Measurements from ENCODE around the gene PEPD. TPM values are rescaled to one million over a fixed set of nuclear protein-coding genes. Genes with fewer than 3 reads are reported as not detected.
"Not testable (repeated sequence)": the region's sequence is repeated elsewhere in the genome, so short reads cannot be mapped to it uniquely, and the experiment has no call there.

PEPD gene
- total RNA-seq, 2 experiments from 2014 or later = 26.9 to 37.4 TPM

DNA sequence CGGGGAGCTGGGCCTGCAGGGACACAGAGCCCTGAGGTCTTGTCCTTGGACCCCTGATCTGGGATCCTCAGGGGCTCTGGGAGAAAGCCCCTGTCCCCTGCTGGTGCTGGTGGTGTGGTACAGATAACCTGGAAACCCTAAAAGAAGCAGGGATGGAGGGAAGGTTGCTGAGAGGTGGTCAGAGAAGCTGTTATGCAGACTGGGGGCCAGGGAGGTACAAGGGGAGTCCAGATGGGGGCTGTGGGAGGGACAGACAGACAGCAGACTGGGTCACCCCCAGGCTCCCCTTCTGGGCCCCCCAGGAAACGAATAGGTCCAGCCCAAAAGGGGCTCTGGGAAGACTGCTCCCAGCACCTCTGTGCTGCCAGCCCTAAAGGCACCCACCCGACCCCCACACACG lies 34.7 kb upstream of the PEPD start:
- Mint-ChIP-seq H3K36me3 (ENCODE audit: low read depth) (no peaks in the 10 kb centered on the region), H3K4me3 (no peak overlapping the region), H3K9me3 (ENCODE audit: low read depth) (no peaks in the 10 kb centered on the region), H3K27me3 (no peaks in the 10 kb centered on the region), H3K4me1 (no peaks in the 10 kb centered on the region), H3K27ac (no peak overlapping the region)
- ChIA-PET POLR2A (no interaction called here), CTCF (no interaction called here)
- intact Hi-C loops (cut with DNase I, micrococcal nuclease) = no loop called here
- DNase-seq = no peak
- no peak for ATAC-seq

DNA sequence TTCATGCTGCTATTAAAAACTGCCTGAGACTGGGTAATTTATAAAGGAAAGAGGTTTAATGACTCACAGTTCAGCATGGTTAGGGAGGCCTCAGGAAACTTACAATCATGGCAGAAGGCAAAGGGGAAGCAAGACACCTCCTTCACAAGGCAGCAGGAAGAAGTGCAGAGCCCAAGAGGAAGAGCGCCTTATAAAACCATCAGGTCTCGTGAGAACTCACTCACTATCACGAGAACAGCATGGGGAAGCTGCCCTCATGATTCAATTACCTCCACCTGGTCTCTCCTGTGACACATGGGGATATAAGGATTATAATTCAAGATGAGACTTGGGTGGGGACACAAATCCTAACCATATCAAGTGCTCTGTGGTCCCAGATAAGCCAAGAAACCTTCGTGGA lies 34.1 kb upstream of the PEPD start:
- H3K4me1 Mint-ChIP-seq; POLR2A ChIA-PET; H3K27ac Mint-ChIP-seq; H3K9me3 Mint-ChIP-seq (ENCODE audit: low read depth); intact Hi-C loops (cut with DNase I, micrococcal nuclease); DNase-seq; H3K27me3 Mint-ChIP-seq; ATAC-seq; H3K4me3 Mint-ChIP-seq; H3K36me3 Mint-ChIP-seq (ENCODE audit: low read depth); CTCF ChIA-PET: not testable (repeated sequence)

DNA sequence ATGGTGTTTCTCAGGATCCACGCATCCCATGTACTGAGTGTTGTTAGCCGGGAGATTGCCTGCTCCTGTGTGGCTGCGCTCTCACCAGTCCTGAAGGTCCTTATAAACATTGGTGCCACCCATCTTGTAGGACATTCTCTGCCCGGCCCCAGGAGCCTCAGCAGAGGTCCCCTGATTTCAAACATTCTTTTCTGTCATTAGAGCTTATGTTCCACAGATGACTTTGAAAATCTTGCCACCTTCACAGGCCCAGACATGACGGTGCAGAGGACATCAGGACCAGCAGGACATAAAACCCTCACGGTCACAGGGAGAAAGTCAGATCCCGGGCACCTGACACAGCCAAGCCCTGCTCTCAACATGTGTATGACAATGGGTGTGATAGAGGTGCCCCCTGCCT lies 33.2 kb upstream of the PEPD start:
- ChIA-PET POLR2A (no interaction called here), CTCF (no interaction called here)
- H3K36me3 Mint-ChIP-seq (ENCODE audit: low read depth) = no peaks in the 10 kb centered on the region

DNA sequence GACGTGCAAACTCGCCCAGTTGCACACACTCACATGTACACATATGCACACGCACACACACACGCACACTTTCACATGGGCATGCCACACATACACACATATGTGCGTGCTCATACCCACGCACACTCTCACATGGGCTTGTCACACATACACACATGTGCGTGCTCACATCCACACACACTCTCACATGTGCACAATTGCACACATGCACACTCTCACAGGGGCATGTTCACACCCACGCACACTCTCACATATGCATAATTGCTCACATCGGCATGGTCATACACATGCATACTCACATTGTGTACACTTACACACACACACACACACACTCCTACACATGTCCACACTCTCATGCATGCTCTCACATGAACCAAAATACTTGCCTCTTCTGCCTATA lies 32.8 kb upstream of the PEPD start:
- Mint-ChIP-seq H3K9me3 (ENCODE audit: low read depth) (no peaks in the 10 kb centered on the region), H3K4me3 (no peak overlapping the region), H3K36me3 (ENCODE audit: low read depth) (no peaks in the 10 kb centered on the region), H3K4me1 (no peaks in the 10 kb centered on the region), H3K27ac (no peak overlapping the region), H3K27me3 (no peaks in the 10 kb centered on the region)
- POLR2A ChIA-PET = no interaction called here
- DNase-seq = no peak
- ATAC-seq = no peak
- intact Hi-C loops (cut with DNase I, micrococcal nuclease) = no loop called here
- CTCF ChIA-PET = no interaction called here

More for the DNA sequence above, 33.2 kb upstream of the PEPD start:
- H3K4me1 Mint-ChIP-seq = no peaks in the 10 kb centered on the region
- ATAC-seq (no peak), DNase-seq (no peak)
- H3K4me3 Mint-ChIP-seq = no peak overlapping the region
- no peak overlapping the region for H3K27ac Mint-ChIP-seq
- H3K9me3 Mint-ChIP-seq (ENCODE audit: low read depth) = no peaks in the 10 kb centered on the region
- H3K27me3 Mint-ChIP-seq = no peaks in the 10 kb centered on the region
- intact Hi-C loops (cut with DNase I, micrococcal nuclease) = no loop called here

DNA sequence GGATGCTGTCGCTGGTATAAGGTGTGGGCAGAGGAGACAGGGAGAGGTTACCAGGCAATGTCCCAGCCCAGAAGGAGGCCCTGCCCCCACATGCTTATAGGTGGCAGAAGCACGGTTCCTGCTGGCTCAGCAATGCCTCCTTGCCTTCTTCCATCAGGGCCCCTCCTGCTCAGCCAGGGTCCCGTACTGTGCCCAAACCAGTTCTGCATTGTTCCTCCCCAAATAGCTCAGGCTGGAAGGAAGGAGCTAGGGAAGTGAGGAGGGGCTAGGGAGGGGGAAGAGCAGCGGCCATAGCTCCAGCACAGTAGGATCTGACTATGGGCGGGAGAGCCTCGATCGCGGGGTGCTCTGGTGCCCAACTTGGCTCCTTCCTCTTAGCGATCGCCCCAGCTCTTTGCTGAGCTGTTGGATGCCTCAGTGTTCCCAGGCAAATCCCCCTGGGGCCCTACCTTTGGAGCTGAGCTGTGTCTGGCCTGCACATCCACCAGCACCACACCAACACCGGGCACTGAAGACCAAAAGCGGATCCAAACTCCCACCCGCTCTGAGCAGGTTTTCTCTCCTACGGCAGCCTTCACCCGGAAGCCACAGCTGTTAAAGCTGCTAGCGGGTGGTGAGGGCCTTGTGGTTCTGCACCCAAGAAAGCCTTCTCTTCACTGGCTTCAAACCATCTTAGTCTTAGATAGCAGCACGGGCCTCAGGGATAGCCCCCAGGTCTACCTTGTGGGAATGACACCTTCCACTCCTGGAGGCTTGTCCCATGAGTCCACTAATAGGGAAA lies 32.1 kb upstream of the PEPD start:
- H3K9me3 Mint-ChIP-seq (ENCODE audit: low read depth) = no peaks in the 10 kb centered on the region
- CTCF ChIA-PET = no interaction called here
- POLR2A ChIA-PET = no interaction called here

DNA sequence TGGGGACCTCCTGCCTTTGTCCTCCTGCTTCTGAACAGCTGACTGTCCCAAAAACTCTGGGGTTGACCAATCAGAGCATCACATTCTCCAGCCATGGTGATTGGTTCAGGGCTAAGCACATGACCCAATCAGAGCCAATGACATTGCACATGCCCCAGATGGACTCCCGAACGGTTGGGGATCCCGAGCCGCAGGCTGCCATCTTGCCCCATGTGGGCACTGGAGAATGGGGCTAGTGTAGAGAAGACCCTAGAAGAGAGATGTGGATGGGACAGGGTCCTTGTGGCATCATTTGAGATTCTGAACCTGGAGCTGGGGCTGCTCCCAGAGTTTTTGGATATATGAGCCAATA lies 31.3 kb upstream of the PEPD start:
- DNase-seq (no peak), ATAC-seq (no peak)
- Mint-ChIP-seq H3K36me3 (ENCODE audit: low read depth) (no peaks in the 10 kb centered on the region), H3K4me3 (no peak overlapping the region), H3K9me3 (ENCODE audit: low read depth) (no peaks in the 10 kb centered on the region), H3K4me1 (no peaks in the 10 kb centered on the region), H3K27me3 (no peaks in the 10 kb centered on the region), H3K27ac (no peak overlapping the region)
- intact Hi-C loops (cut with DNase I, micrococcal nuclease) = no loop called here
- CTCF ChIA-PET = no interaction called here
- POLR2A ChIA-PET = no interaction called here

More for the DNA sequence above, 32.1 kb upstream of the PEPD start:
- no peak overlapping the region for H3K4me3 Mint-ChIP-seq
- intact Hi-C loops (cut with DNase I, micrococcal nuclease) = no loop called here
- H3K4me1 Mint-ChIP-seq = no peaks in the 10 kb centered on the region
- ATAC-seq = no peak
- H3K36me3 Mint-ChIP-seq (ENCODE audit: low read depth) = no peaks in the 10 kb centered on the region
- DNase-seq = no peak
- no peak overlapping the region for H3K27ac Mint-ChIP-seq
- no peaks in the 10 kb centered on the region for H3K27me3 Mint-ChIP-seq

DNA sequence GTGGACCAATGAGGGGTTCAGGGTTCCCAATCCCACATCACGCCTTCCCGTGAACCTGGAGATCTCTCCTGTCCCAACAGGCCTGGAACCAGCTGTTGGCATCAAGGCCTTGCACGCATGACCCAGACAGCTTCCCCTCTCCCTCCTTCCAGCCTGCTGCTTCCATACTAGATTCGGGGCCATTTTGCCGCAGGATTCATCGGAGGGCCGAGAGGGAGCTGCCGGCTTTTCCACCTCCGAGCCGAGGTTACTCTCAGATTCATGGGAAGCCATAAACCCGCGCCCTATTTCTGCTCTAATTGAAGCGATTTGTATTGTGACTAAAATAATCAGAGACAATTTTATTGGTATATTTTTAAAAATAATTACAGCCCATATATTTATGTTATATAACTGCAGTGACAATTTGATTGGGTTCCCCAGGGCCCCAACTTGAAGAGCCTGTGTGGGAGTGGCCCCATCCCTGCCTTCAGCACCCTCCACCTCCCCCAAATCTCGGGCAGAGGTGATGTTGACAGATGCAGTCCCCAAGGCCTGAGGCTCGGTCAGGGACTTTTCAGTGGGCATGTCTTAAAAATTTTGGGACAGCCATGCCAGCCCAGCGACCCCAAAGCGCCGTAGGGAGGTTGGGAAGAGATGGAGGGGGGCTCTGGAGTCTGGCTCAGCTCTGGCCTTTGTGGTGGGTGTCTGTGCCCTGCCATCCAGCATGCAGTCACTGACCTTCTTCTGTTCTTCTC lies 30.8 kb upstream of the PEPD start:
- H3K4me3 Mint-ChIP-seq = no peak overlapping the region
- ChIA-PET POLR2A (no interaction called here), CTCF (no interaction called here)
- H3K27me3 Mint-ChIP-seq = no peaks in the 10 kb centered on the region
- H3K9me3 Mint-ChIP-seq (ENCODE audit: low read depth) = no peaks in the 10 kb centered on the region
- ATAC-seq = no peak
- no peak for DNase-seq
- H3K4me1 Mint-ChIP-seq = no peaks in the 10 kb centered on the region
- no peak overlapping the region for H3K27ac Mint-ChIP-seq
- intact Hi-C loops (cut with DNase I, micrococcal nuclease) = no loop called here
- H3K36me3 Mint-ChIP-seq (ENCODE audit: low read depth) = no peaks in the 10 kb centered on the region

DNA sequence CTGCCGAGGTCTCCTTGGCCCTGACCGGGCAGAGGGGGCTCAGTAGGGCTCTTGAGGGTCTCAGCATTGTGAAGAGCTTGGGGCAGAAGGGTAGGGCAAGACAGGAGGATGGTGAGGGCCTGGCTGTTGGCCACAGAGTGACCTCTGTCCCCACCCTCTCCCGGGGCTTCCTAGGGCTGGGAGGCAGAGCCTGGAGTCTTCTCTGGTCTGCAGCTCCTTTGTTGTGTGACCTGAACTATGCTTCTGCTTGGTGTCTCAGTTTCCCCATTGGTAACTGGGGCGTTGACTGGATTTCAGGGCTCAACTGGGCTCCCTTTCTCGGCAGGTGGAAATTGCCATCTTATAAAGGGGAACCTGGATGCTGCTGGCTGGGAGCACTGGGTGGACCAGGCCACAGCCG lies 30.1 kb upstream of the PEPD start:
- intact Hi-C loops (cut with DNase I, micrococcal nuclease) = no loop called here
- Mint-ChIP-seq H3K27ac (no peak overlapping the region), H3K9me3 (ENCODE audit: low read depth) (no peaks in the 10 kb centered on the region), H3K4me3 (no peak overlapping the region), H3K27me3 (no peaks in the 10 kb centered on the region), H3K4me1 (no peaks in the 10 kb centered on the region), H3K36me3 (ENCODE audit: low read depth) (no peaks in the 10 kb centered on the region)
- ChIA-PET CTCF (no interaction called here), POLR2A (no interaction called here)
- no peak for ATAC-seq
- DNase-seq = no peak

DNA sequence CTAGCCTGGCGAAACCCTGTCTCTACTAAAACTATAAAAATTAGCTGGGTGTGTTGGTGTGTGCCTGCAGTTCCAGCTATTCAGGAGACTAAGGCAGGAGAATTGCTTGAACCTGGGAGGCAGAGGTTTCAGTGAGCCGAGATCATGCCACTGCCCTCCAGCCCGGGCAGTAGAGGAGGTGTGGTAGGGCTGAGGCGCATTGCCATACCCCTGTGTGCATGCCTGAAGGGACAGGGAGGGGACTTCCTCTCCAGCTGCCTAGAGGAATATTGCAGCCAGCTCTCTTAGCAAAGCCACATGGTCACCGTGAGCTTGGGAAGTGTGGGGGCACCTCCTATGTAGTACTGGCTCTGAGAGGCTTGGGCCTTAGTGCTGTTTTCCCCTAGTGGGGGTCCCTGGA lies 29.2 kb upstream of the PEPD start:
- ChIA-PET POLR2A (no interaction called here), CTCF (interaction anchor here (0.8 kb wide), 1 partner anchor 304 kb away, joined by 3 read pairs; no protein-coding TSS in a partner anchor)
- Mint-ChIP-seq H3K27ac (no peak overlapping the region), H3K9me3 (ENCODE audit: low read depth) (no peaks in the 10 kb centered on the region), H3K4me3 (no peak overlapping the region), H3K27me3 (no peaks in the 10 kb centered on the region), H3K36me3 (ENCODE audit: low read depth) (no peaks in the 10 kb centered on the region), H3K4me1 (no peaks in the 10 kb centered on the region)
- intact Hi-C loops (cut with DNase I, micrococcal nuclease) = no loop called here
- DNase-seq = no peak
- ATAC-seq = no peak

DNA sequence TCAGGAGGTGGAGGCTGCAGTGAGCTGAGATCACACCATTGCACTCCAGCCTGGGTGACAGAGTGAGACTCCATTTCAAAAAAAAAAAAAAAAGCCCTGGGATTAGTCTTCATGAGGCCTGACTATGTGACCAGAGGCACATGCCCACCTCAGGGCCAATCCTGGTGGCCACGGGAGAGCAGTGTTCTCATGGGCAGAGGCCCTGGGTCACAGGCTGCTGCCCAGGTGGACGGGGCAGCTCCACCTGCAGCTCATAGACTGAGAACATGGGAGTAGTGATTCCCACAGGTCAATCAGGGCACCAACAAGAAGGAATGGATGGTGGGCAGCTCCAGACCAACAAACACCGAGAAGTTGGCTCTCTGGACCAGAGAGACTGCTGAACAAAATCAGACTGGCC lies 26.1 kb upstream of the PEPD start:
- no peak for ATAC-seq
- H3K4me1 Mint-ChIP-seq = no peaks in the 10 kb centered on the region
- no peak for DNase-seq
- no peak overlapping the region for H3K4me3 Mint-ChIP-seq
- ChIA-PET POLR2A (no interaction called here), CTCF (no interaction called here)
- H3K27ac Mint-ChIP-seq = no peak overlapping the region
- no peaks in the 10 kb centered on the region for H3K36me3 Mint-ChIP-seq (ENCODE audit: low read depth)
- intact Hi-C loops (cut with DNase I, micrococcal nuclease) = no loop called here
- H3K27me3 Mint-ChIP-seq = peaks cover 6% of the 10 kb centered on the region
- H3K9me3 Mint-ChIP-seq (ENCODE audit: low read depth) = no peaks in the 10 kb centered on the region

DNA sequence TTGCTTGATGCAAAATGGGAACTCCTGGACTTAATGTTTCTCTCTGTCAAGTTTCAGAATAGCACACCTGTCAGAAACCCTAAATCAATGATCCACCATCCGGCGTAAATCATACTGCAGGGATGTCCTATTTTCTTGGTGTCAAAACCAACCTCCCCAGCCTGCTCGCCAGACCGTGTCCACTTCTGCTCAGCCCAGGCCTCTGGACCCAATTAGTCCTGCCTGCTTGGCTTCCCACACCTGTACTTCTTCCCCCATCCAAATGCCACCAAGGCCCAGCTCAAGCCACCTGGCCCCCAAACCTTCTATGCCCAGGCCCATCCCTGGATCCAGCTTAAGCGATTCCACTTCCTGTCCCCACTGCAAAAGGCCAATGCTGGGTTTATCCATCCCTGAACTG lies 25.1 kb upstream of the PEPD start:
- intact Hi-C loops (cut with DNase I, micrococcal nuclease) = no loop called here

DNA sequence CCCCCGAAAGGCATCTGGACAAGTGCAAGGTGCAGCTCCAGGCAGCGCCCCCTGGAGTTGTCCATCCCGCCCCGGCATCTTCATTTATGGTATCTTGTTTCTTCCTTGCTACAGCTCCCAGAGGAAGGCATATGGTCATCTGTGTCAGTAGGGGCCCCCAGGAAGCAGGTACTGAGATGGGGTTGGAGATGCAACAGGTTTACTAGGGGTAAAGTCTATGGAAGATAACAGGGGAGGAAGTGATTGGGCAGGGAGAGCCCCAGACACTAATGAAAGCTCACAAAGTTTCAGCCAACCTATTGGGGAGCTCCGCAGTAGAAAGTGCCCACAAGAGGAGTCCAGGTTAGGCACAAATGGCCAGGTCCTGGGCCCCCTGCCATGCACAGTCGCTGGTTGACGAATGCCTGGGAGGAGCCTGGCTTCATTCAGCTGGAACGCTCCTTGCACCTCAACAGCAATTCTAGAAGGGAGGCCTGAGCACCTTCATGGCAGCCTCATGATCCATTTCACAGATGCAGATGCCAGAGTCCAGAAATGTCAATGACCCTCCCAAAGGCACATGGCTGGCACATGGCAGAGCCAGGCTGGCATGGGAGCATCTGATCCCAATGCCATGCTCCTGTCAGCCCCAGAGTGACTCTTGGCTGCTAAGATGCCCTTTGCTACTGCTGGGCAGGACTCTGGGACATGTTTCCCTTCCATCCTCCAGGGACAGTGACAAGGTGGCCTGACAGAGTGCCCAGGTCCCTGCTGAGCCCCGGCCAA lies 23.8 kb upstream of the PEPD start:
- H3K9me3 Mint-ChIP-seq (ENCODE audit: low read depth) = no peaks in the 10 kb centered on the region
- no peak for ATAC-seq
- ChIA-PET POLR2A (no interaction called here), CTCF (interaction anchor here (0.6 kb wide), 2 partner anchors 177 to 1208 kb away, joined by 3 to 5 read pairs; no protein-coding TSS in a partner anchor)
- no peak for DNase-seq
- intact Hi-C loops (cut with DNase I, micrococcal nuclease) = no loop called here
- no peaks in the 10 kb centered on the region for H3K4me1 Mint-ChIP-seq
- H3K4me3 Mint-ChIP-seq = no peak overlapping the region
- no peak overlapping the region for H3K27ac Mint-ChIP-seq
- H3K27me3 Mint-ChIP-seq = peaks cover 14% of the 10 kb centered on the region
- no peaks in the 10 kb centered on the region for H3K36me3 Mint-ChIP-seq (ENCODE audit: low read depth)

More for the DNA sequence above, 25.1 kb upstream of the PEPD start:
- ATAC-seq (no peak), DNase-seq (no peak)
- Mint-ChIP-seq H3K27me3 (peaks cover 10% of the 10 kb centered on the region), H3K27ac (no peak overlapping the region), H3K36me3 (ENCODE audit: low read depth) (no peaks in the 10 kb centered on the region), H3K4me3 (no peak overlapping the region), H3K4me1 (no peaks in the 10 kb centered on the region), H3K9me3 (ENCODE audit: low read depth) (no peaks in the 10 kb centered on the region)
- ChIA-PET CTCF (no interaction called here), POLR2A (no interaction called here)

All from activated CD4-positive, alpha-beta T cell treated with anti-CD3 and anti-CD28 coated beads for 36 hours (primary cell).